GM03348 (cell line): ENCODE results near the gene SLC47A2.
A peak's percentile ranks its signal among the peaks of the same experiment; 100 is the strongest.

Experiments
- DNase-seq: peaks from one replicate; pipeline ENCODE4 v3.0.0; 2012; ENCODE audit warnings: low spot score

Gene SLC47A2

GRCh38 chr17:19747159-19747719 lies 30.9 kb upstream of the SLC47A2 start:
- DNase-seq: no peak

- DNase-seq: no peak
Measured at GRCh38 chr17:19746517-19746916, 30.1 kb upstream of the SLC47A2 start.

GRCh38 chr17:19744922-19745757 lies 28.8 kb upstream of the SLC47A2 start:
- DNase-seq: peak; percentile 74

GRCh38 chr17:19744492-19744891 lies 28.1 kb upstream of the SLC47A2 start:
- DNase-seq: no peak

GRCh38 chr17:19743101-19744100 lies 27.0 kb upstream of the SLC47A2 start:
- no peak for DNase-seq

GRCh38 chr17:19742495-19742894 lies 26.1 kb upstream of the SLC47A2 start:
- DNase-seq: no peak

GRCh38 chr17:19741832-19742457 lies 25.6 kb upstream of the SLC47A2 start:
- DNase-seq: no peak

GRCh38 chr17:19740933-19741332 lies 24.5 kb upstream of the SLC47A2 start:
- DNase-seq: no peak

- no peak for DNase-seq
Measured at GRCh38 chr17:19739241-19740201, 23.1 kb upstream of the SLC47A2 start.

- no peak for DNase-seq
Measured at GRCh38 chr17:19738757-19739156, 22.4 kb upstream of the SLC47A2 start.

GRCh38 chr17:19738073-19738449 lies 21.7 kb upstream of the SLC47A2 start:
- no peak for DNase-seq

- no peak for DNase-seq
Measured at GRCh38 chr17:19737305-19738072, 21.1 kb upstream of the SLC47A2 start.

GRCh38 chr17:19736071-19736470 lies 19.7 kb upstream of the SLC47A2 start:
- no peak for DNase-seq

GRCh38 chr17:19733953-19734526 lies 17.7 kb upstream of the SLC47A2 start:
- DNase-seq: no peak

GRCh38 chr17:19731626-19732025 lies 15.2 kb upstream of the SLC47A2 start:
- no peak for DNase-seq

GRCh38 chr17:19730843-19731242 lies 14.5 kb upstream of the SLC47A2 start:
- DNase-seq: no peak

GRCh38 chr17:19729900-19730299 lies 13.5 kb upstream of the SLC47A2 start:
- no peak for DNase-seq

- DNase-seq: peak; percentile 82
Measured at GRCh38 chr17:19728084-19728495, 11.7 kb upstream of the SLC47A2 start.

GRCh38 chr17:19727501-19728078 lies 11.2 kb upstream of the SLC47A2 start:
- peak; percentile 76 for DNase-seq
